DOHH2 (cell line): ENCODE data around the gene ATXN7L1.

Source experiments
- H3F3A ChIP-seq: fragments of 200-600 bp; sonication (generic), shearing (Covaris generic); 2 replicates; pipeline ENCODE4 v1.6.0; 2016; ENCODE audit warnings: antibody characterized with exemption, mild to moderate bottlenecking; ENCODE audit not compliant: control insufficient read depth, insufficient read depth
- H3K27ac ChIP-seq: fragments of 200-600 bp; sonication (generic); 2 replicates; pipeline ENCODE4 v1.5.1; 2014; ENCODE audit warnings: low read depth, mild to moderate bottlenecking, low read length, moderate library complexity
- H3K27me3 ChIP-seq: fragments of 200-600 bp; sonication (generic); 2 replicates; pipeline ENCODE4 v1.6.1; 2014; ENCODE audit warnings: mild to moderate bottlenecking, low read length, mixed read lengths; ENCODE audit not compliant: control insufficient read depth
- H3K36me3 ChIP-seq: fragments of 200-600 bp; sonication (generic); 2 replicates; pipeline ENCODE4 v1.6.1; 2014; ENCODE audit warnings: mild to moderate bottlenecking, low read length, moderate library complexity, mixed read lengths; ENCODE audit not compliant: control insufficient read depth
- H3K4me1 ChIP-seq: fragments of 200-600 bp; sonication (generic); 2 replicates; pipeline ENCODE4 v1.6.1; 2014; ENCODE audit warnings: mild to moderate bottlenecking, low read length, mixed read lengths; ENCODE audit not compliant: control insufficient read depth
- H3K4me2 ChIP-seq: fragments of 200-600 bp; sonication (generic); 2 replicates; pipeline ENCODE4 v1.6.0; 2014; ENCODE audit warnings: mild to moderate bottlenecking, low read length, moderate library complexity
- H3K4me3 ChIP-seq: fragments of 200-600 bp; sonication (generic); 2 replicates; pipeline ENCODE4 v1.5.1; 2014; ENCODE audit warnings: mild to moderate bottlenecking, low read length, mixed read lengths
- H3K79me2 ChIP-seq: fragments of 200-600 bp; sonication (generic); 2 replicates; pipeline ENCODE4 v1.6.1; 2014; ENCODE audit warnings: mild to moderate bottlenecking, low read length, mixed read lengths; ENCODE audit not compliant: control insufficient read depth
- H3K9me2 ChIP-seq: fragments of 200-600 bp; sonication (generic); replicated peaks from 2 replicates; pipeline ENCODE4 v1.6.1; 2014; ENCODE audit warnings: mild to moderate bottlenecking, low read length, mixed read lengths; ENCODE audit not compliant: control insufficient read depth
- H3K9me3 ChIP-seq: fragments of 200-600 bp; sonication (generic); 2 replicates; pipeline ENCODE4 v1.6.1; 2014; ENCODE audit warnings: antibody characterized with exemption, low read length, mixed read lengths; ENCODE audit not compliant: control insufficient read depth, insufficient read depth
- H4K20me1 ChIP-seq: fragments of 200-600 bp; sonication (generic); 2 replicates; pipeline ENCODE4 v1.6.0; 2014; ENCODE audit warnings: low read depth, mild to moderate bottlenecking, antibody characterized with exemption, low read length, moderate library complexity; ENCODE audit not compliant: control insufficient read depth, insufficient read depth
- CTCF ChIP-seq: fragments of 200-600 bp; sonication (generic); IDR thresholded peaks from one replicate; pipeline ENCODE4 v1.5.1; 2014; ENCODE audit warnings: antibody characterized with exemption, mild to moderate bottlenecking, low read depth, low read length; ENCODE audit not compliant: poor library complexity, severe bottlenecking
- EZH2phosphoT487 ChIP-seq: fragments of 200-600 bp; sonication (generic); IDR thresholded peaks from 2 replicates; pipeline ENCODE4 v1.6.1; 2017; ENCODE audit warnings: borderline replicate concordance, mild to moderate bottlenecking, antibody characterized with exemption, low read length, moderate library complexity, mixed read lengths

ATXN7L1 gene

DNA sequence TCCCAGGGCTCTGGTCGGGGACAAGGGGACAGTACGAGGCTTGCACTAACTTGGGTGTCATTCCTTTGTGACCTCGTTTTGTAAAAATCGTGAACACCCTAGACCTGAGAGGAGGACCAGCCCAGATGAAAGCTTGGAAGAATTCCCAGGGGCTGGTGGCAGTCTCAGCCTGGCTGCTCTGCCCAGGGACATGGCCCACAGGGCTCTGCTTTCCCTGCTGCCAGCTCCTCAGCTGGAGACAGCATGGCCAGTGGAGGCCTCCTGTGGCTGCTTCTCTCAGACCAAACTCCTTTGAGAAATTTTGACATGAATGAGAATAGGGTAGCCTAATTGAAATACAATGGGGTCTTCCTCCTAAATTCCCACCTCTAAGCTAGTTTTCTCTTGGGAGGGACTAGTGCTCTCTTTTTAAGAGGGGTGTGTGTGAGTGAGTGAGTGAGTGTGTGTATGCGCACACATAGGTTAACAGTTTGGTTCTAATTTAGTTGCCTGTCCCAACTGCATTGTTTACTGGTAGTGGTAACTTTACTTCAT lies 154.8 kb downstream of the ATXN7L1 start:
- no peaks in the 10 kb centered on the region for H3K79me2 ChIP-seq

GRCh38 chr7:105719919-105720318 lies 156.5 kb downstream of the ATXN7L1 start:
- Histone ChIP-seq H3K4me2 (no peak overlapping the region), H3K4me3 (no peak overlapping the region), H3K27ac (no peak overlapping the region), H3K79me2 (no peaks in the 10 kb centered on the region), H4K20me1 (no peaks in the 10 kb centered on the region), H3K9me3 (no peaks in the 10 kb centered on the region), H3K27me3 (no peaks in the 10 kb centered on the region), H3K36me3 (no peaks in the 10 kb centered on the region), H3K4me1 (no peaks in the 10 kb centered on the region), H3K9me2 (no peaks in the 10 kb centered on the region), H3F3A (no peaks in the 10 kb centered on the region)
- no peak for TF ChIP-seq CTCF
- no peak for TF ChIP-seq EZH2phosphoT487

More for the DNA sequence above, 154.8 kb downstream of the ATXN7L1 start:
- Histone ChIP-seq H4K20me1 (no peaks in the 10 kb centered on the region), H3K4me2 (no peak overlapping the region), H3F3A (no peaks in the 10 kb centered on the region), H3K36me3 (no peaks in the 10 kb centered on the region), H3K27ac (no peak overlapping the region), H3K27me3 (no peaks in the 10 kb centered on the region), H3K9me2 (no peaks in the 10 kb centered on the region), H3K9me3 (no peaks in the 10 kb centered on the region), H3K4me1 (no peaks in the 10 kb centered on the region), H3K4me3 (no peak overlapping the region)
- TF ChIP-seq EZH2phosphoT487 (no peak), CTCF (no peak)

DNA sequence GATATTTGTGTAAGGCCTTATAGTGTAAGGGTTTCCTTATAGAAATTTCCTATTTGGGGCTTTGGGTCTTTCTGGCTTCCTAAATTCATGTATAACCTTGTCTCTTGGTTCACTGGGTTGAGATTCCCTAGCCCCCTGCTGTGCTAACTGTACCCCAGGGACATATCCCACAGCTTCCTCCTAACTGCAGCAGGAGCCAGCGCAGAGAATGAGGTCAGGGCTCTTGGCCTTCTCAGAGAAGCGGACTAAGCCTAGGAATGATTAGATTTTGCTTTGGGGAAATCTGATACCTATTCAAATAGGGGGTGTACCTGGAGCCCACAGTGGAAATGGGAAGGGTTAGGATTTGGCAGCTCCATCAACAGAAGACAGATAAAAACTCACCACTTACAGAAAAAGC lies 157.0 kb downstream of the ATXN7L1 start:
- Histone ChIP-seq H3K36me3 (no peaks in the 10 kb centered on the region), H3K9me3 (no peaks in the 10 kb centered on the region), H3F3A (no peaks in the 10 kb centered on the region), H3K79me2 (no peaks in the 10 kb centered on the region), H4K20me1 (no peaks in the 10 kb centered on the region), H3K9me2 (no peaks in the 10 kb centered on the region), H3K4me2 (no peak overlapping the region), H3K27me3 (no peaks in the 10 kb centered on the region), H3K4me1 (no peaks in the 10 kb centered on the region), H3K27ac (no peak overlapping the region), H3K4me3 (no peak overlapping the region)
- TF ChIP-seq CTCF = no peak
- no peak for TF ChIP-seq EZH2phosphoT487

- H3K4me3 ChIP-seq = no peak overlapping the region
- H4K20me1 ChIP-seq = no peaks in the 10 kb centered on the region
- H3K4me2 ChIP-seq = no peak overlapping the region
Measured at GRCh38 chr7:105718511-105718925, 157.9 kb downstream of the ATXN7L1 start.

More at GRCh38 chr7:105718511-105718925, 157.9 kb downstream of the ATXN7L1 start:
- no peaks in the 10 kb centered on the region for H3K36me3 ChIP-seq
- no peaks in the 10 kb centered on the region for H3K9me3 ChIP-seq
- TF ChIP-seq CTCF (no peak), EZH2phosphoT487 (no peak)
- H3K79me2 ChIP-seq = no peaks in the 10 kb centered on the region
- no peaks in the 10 kb centered on the region for H3K4me1 ChIP-seq
- no peak overlapping the region for H3K27ac ChIP-seq
- no peaks in the 10 kb centered on the region for H3F3A ChIP-seq
- no peaks in the 10 kb centered on the region for H3K27me3 ChIP-seq
- no peaks in the 10 kb centered on the region for H3K9me2 ChIP-seq
